ENCODE data around the gene SYT15. TPM values are rescaled to one million over a fixed set of nuclear protein-coding genes. Genes with fewer than 3 reads are reported as not detected.
A peak's percentile ranks its signal among the peaks of the same experiment; 100 is the strongest.

Gene SYT15
- total RNA-seq, 4 donors from 2014 or later: 0.32 to 0.80 (median 0.39) TPM

- Histone ChIP-seq H3K9me3 (no peaks in the 10 kb centered on the region), H3K4me3 (peak overlapping the region in 1 of 4 donors; percentile 61), H3K4me1 (peaks cover 3 to 21% (median 16%) of the 10 kb centered on the region in 4 donors), H3K27ac (no peak overlapping the region), H3K36me3 (no peaks in the 10 kb centered on the region), H3K27me3 (peaks cover 48% of the 10 kb centered on the region)
- DNase-seq: peak; percentile 23
- WGBS, 2 donors (ENCODE audit: low coverage in 1 of 2): 84 to 89% methylated on average over 12 to 33 of the region's 33 CpGs
- intact Hi-C loops (cut with DNase I; ENCODE audit: low total_unique reads): no loop called here
- in situ Hi-C loops (cut with MboI; ENCODE audit: low pct_ligation_motif_present in 1 of 4, low pct_unique_long_range_greater_than_20kb in 1 of 4, low sequenced_read_pairs in 3 of 4): no loop called here
- TF ChIP-seq POLR2AphosphoS5 (IDR thresholded peaks at IDR 0.05) (no peak), EP300 (IDR thresholded peaks at IDR 0.05; ENCODE audit: low read depth) (no peak), CTCF (IDR thresholded peaks at IDR 0.05) (no peak)
Observed at GRCh38 chr10:46557319-46558121, 21.4 kb upstream of the SYT15 start.

GRCh38 chr10:46558122-46558391 is 20.9 kb upstream of the SYT15 start:
- peaks cover 48% of the 10 kb centered on the region for H3K27me3 ChIP-seq
- peaks cover 3 to 21% (median 15%) of the 10 kb centered on the region in 4 donors for H3K4me1 ChIP-seq
- no peak overlapping the region for H3K27ac ChIP-seq
- no peaks in the 10 kb centered on the region for H3K36me3 ChIP-seq
- no peak overlapping the region for H3K4me3 ChIP-seq
- intact Hi-C loops (cut with DNase I; ENCODE audit: low total_unique reads): no loop called here
- TF ChIP-seq POLR2A (IDR thresholded peaks at IDR 0.05) (no peak), CTCF (IDR thresholded peaks at IDR 0.05) (no peak), EP300 (IDR thresholded peaks at IDR 0.05; ENCODE audit: low read depth) (no peak), POLR2AphosphoS5 (IDR thresholded peaks at IDR 0.05) (no peak)
- in situ Hi-C loops (cut with MboI; ENCODE audit: low pct_ligation_motif_present in 1 of 4, low pct_unique_long_range_greater_than_20kb in 1 of 4, low sequenced_read_pairs in 3 of 4): no loop called here
- H3K9me3 ChIP-seq: no peaks in the 10 kb centered on the region
- DNase-seq: no peak
- WGBS, 2 donors (ENCODE audit: low coverage in 1 of 2): 29 to 40% methylated on average over 1 of the region's 1 CpG

GRCh38 chr10:46558392-46559185 is 20.3 kb upstream of the SYT15 start:
- intact Hi-C loops (cut with DNase I; ENCODE audit: low total_unique reads): no loop called here
- no peak overlapping the region for H3K4me3 ChIP-seq
- peaks cover 48% of the 10 kb centered on the region for H3K27me3 ChIP-seq
- WGBS, 2 donors (ENCODE audit: low coverage in 1 of 2): 32 to 71% methylated on average over 5 to 9 of the region's 9 CpGs
- in situ Hi-C loops (cut with MboI; ENCODE audit: low pct_ligation_motif_present in 1 of 4, low pct_unique_long_range_greater_than_20kb in 1 of 4, low sequenced_read_pairs in 3 of 4): no loop called here
- H3K27ac ChIP-seq: no peak overlapping the region
- no peak for TF ChIP-seq POLR2AphosphoS5 (IDR thresholded peaks at IDR 0.05)
- no peak for TF ChIP-seq CTCF (IDR thresholded peaks at IDR 0.05)
- DNase-seq: peak; percentile 23
- no peaks in the 10 kb centered on the region for H3K36me3 ChIP-seq
- no peaks in the 10 kb centered on the region for H3K9me3 ChIP-seq
- H3K4me1 ChIP-seq: peaks cover 3 to 21% (median 14%) of the 10 kb centered on the region in 4 donors

DNA sequence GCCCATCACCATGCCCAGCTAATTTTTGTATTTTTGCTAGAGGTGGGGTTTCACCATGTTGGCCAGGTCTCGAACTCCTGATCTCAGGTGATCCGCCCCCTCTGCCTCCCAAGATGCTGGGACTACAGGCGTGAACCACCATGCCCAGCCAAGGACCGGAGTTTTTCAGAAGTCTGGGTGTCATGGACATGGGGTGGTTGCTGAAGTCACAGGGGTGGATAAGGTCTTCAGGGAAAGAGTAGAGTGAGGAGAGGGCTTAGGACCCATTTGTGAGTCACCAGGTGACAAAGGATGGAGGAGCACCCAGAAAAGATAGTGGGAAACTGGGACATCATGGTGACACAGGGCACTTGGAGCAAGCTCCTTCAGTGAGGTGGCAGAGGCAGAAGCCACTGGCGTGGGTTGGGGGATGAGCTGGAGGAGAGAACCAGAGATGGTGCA is 19.7 kb upstream of the SYT15 start:
- in situ Hi-C loops (cut with MboI; ENCODE audit: low pct_ligation_motif_present in 1 of 4, low pct_unique_long_range_greater_than_20kb in 1 of 4, low sequenced_read_pairs in 3 of 4): no loop called here
- H3K4me1 ChIP-seq: peaks cover 3 to 21% (median 14%) of the 10 kb centered on the region in 4 donors
- no peak overlapping the region for H3K27ac ChIP-seq
- DNase-seq: peak; percentile 6
- TF ChIP-seq EP300 (IDR thresholded peaks at IDR 0.05; ENCODE audit: low read depth) (no peak), CTCF (IDR thresholded peaks at IDR 0.05) (no peak), POLR2A (IDR thresholded peaks at IDR 0.05) (no peak), POLR2AphosphoS5 (IDR thresholded peaks at IDR 0.05) (no peak)
- H3K4me3 ChIP-seq: no peak overlapping the region
- no peaks in the 10 kb centered on the region for H3K9me3 ChIP-seq
- H3K27me3 ChIP-seq: peaks cover 48% of the 10 kb centered on the region
- WGBS, 2 donors (ENCODE audit: low coverage in 1 of 2): 82 to 88% methylated on average over 1 to 5 of the region's 5 CpGs
- no peaks in the 10 kb centered on the region for H3K36me3 ChIP-seq
- intact Hi-C loops (cut with DNase I; ENCODE audit: low total_unique reads): no loop called here
